K562 (cell line): Measurements from ENCODE around the gene DCAF12. TPM values are rescaled to one million over a fixed set of nuclear protein-coding genes. Genes with fewer than 3 reads are reported as not detected.
A peak's percentile ranks its signal among the peaks of the same experiment; 100 is the strongest.

ENCODE experiments used
- ATAC-seq: fragments of 200-7000 bp; cut with Tn5 transposase; 3 replicates; pipeline ENCODE4 v1.9.1; 2020; ENCODE audit warnings: moderate library complexity
- BruUV-seq: library from RNA; stranded (reverse); fragments of 400-500 nt; replicated peaks from 2 replicates; lab custom pipeline; 2021; lab: Mats Ljungman, UMichigan
- CTCF ChIA-PET: fragments of 300-600 bp; formaldehyde crosslinking; extraction: SDS; loops from one replicate; lab custom pipeline; 2021; ENCODE audit warnings: low intra/inter-chr PET ratio; lab: Yijun Ruan, JAX
- POLR2A ChIA-PET: fragments of 300-600, 350-650 bp; sonication (Branson Sonifier 250); formaldehyde crosslinking; extraction: SDS; loops from one replicate; lab custom pipeline; 2021; ENCODE audit warnings: antibody characterized with exemption, inconsistent platforms; lab: Yijun Ruan, JAX
- DNase-seq, 4 experiments: peaks; one replicate each; pipeline versions ENCODE4 v3.0.0 to v3.0.0-alpha.2; 2011 to 2018; ENCODE audit warnings: low spot score in 3 of 4, mixed read lengths in 3 of 4; ENCODE audit errors: extremely low read depth in 1 of 4
- FAIRE-seq: peaks from 2 replicates; lab custom pipeline; 2011; peaks lifted over from hg19 to GRCh38; lab: Jason Lieb, UNC
- H2AFZ ChIP-seq: 2 replicates; pipeline ENCODE4 v1.6.0; 2011; ENCODE audit warnings: low read depth, low read length, control low read depth, inconsistent platforms
- H3K27ac ChIP-seq: fragments of 200-600 bp; 3 replicates; pipeline ENCODE4 v1.8.0; 2011; ENCODE audit warnings: low read depth, mild to moderate bottlenecking, control low read depth, inconsistent platforms, low read length, moderate library complexity, mixed read lengths; ENCODE audit errors: extremely low read depth
- H3K27me3 ChIP-seq, 2 experiments: fragments of 300-600 bp in 1 of 2; 2 replicates in 1 of 2; 3 replicates in 1 of 2; pipeline versions ENCODE4 v1.6.0 to v1.8.0; 2011; ENCODE audit warnings: inconsistent platforms in 2 of 2, low read length in 2 of 2, mild to moderate bottlenecking in 1 of 2, mixed read lengths in 1 of 2, moderate library complexity in 1 of 2; ENCODE audit not compliant: control insufficient read depth in 2 of 2, insufficient read depth in 2 of 2
- H3K36me3 ChIP-seq: fragments of 300-600 bp; 3 replicates; pipeline ENCODE4 v1.8.0; 2011; ENCODE audit warnings: mild to moderate bottlenecking, low read length, inconsistent platforms; ENCODE audit not compliant: control insufficient read depth, insufficient read depth
- H3K4me1 ChIP-seq, 2 experiments: fragments of 200-600 bp in 1 of 2; replicated peaks in 1 of 2; 2 replicates in 1 of 2; 3 replicates in 1 of 2; pipeline versions ENCODE4 v1.5.1 to v1.8.0; 2011; ENCODE audit warnings: inconsistent platforms in 2 of 2, low read length in 2 of 2, mild to moderate bottlenecking in 1 of 2, mixed read lengths in 1 of 2, moderate library complexity in 1 of 2; ENCODE audit not compliant: control insufficient read depth in 2 of 2, insufficient read depth in 2 of 2
- H3K4me2 ChIP-seq: 2 replicates; pipeline ENCODE4 v1.6.1; 2011; ENCODE audit warnings: low read length, control low read depth, inconsistent platforms, mixed read lengths; ENCODE audit not compliant: insufficient read depth
- H3K4me3 ChIP-seq: fragments of 200-600 bp; sonication (generic), shearing (Covaris generic); 2 replicates; pipeline ENCODE4 v1.5.1; 2016; ENCODE audit warnings: control low read depth, inconsistent platforms
- H3K79me2 ChIP-seq: fragments of 200-600 bp; 3 replicates; pipeline ENCODE4 v1.8.0; 2011; ENCODE audit warnings: low read length, inconsistent platforms; ENCODE audit not compliant: control insufficient read depth, insufficient read depth
- H3K9ac ChIP-seq, 2 experiments: 2 replicates each; pipeline versions ENCODE4 v1.6.0 to v1.6.1; 2011; ENCODE audit warnings: low read depth in 2 of 2, low read length in 2 of 2, control low read depth in 1 of 2, inconsistent platforms in 1 of 2, mild to moderate bottlenecking in 1 of 2, mixed read lengths in 1 of 2; ENCODE audit not compliant: insufficient read depth in 1 of 2
- H3K9me1 ChIP-seq: one replicate; pipeline ENCODE4 v1.6.0; 2011; ENCODE audit warnings: inconsistent platforms, mild to moderate bottlenecking, low read length, moderate library complexity; ENCODE audit not compliant: control insufficient read depth, insufficient read depth
- H3K9me3 ChIP-seq: replicated peaks from 2 replicates; pipeline ENCODE4 v1.5.1; 2011; ENCODE audit warnings: low read depth, low read length, inconsistent platforms; ENCODE audit not compliant: control insufficient read depth, insufficient read depth
- H4K20me1 ChIP-seq: replicated peaks from 2 replicates; pipeline ENCODE4 v1.6.1; 2011; ENCODE audit warnings: low read length, inconsistent platforms, mixed read lengths; ENCODE audit not compliant: control insufficient read depth, insufficient read depth
- AFF4 ChIP-seq: sonication (generic); formaldehyde crosslinking; IDR thresholded peaks from 2 replicates; pipeline ENCODE4 v1.8.0; 2023; ENCODE audit warnings: mild to moderate bottlenecking, missing genetic modification reagents
- CHD2 ChIP-seq: IDR thresholded peaks from 2 replicates; pipeline ENCODE4 v1.6.1; 2011; ENCODE audit warnings: low read depth, low read length
- EZH2 ChIP-seq: IDR thresholded peaks from 2 replicates; pipeline ENCODE4 v1.6.1; 2012; ENCODE audit warnings: low read depth, mild to moderate bottlenecking, inconsistent platforms, low read length, borderline replicate concordance
- JUND ChIP-seq, 2 experiments: IDR thresholded peaks; 2 replicates in 1 of 2; 3 replicates in 1 of 2; pipeline ENCODE4 v1.6.1; 2011; ENCODE audit warnings: borderline replicate concordance in 2 of 2, low read depth in 2 of 2, low read length in 2 of 2, improper control_type of control experiment in 1 of 2, missing biosample characterization in 1 of 2, missing genetic modification characterization in 1 of 2, missing genetic modification reagents in 1 of 2
- KAT7 ChIP-seq: sonication (generic); formaldehyde crosslinking; IDR thresholded peaks from 2 replicates; pipeline ENCODE4 v1.8.0; 2022; ENCODE audit warnings: missing genetic modification reagents, mild to moderate bottlenecking, borderline replicate concordance
- NCOA4 ChIP-seq: fragments of 450-650 bp; IDR thresholded peaks from 2 replicates; pipeline ENCODE4 v1.6.1; 2018; ENCODE audit warnings: mild to moderate bottlenecking; ENCODE audit not compliant: partially characterized antibody
- NFATC3 ChIP-seq: fragments of 450-650 bp; IDR thresholded peaks from 2 replicates; pipeline ENCODE4 v1.6.1; 2017; ENCODE audit warnings: mild to moderate bottlenecking
- PML ChIP-seq: IDR thresholded peaks from 2 replicates; pipeline ENCODE4 v1.6.1; 2012; ENCODE audit warnings: low read length, inconsistent platforms
- RERE ChIP-seq: sonication (generic); formaldehyde crosslinking; IDR thresholded peaks from 2 replicates; pipeline ENCODE4 v1.8.0; 2023; ENCODE audit warnings: missing genetic modification reagents, mild to moderate bottlenecking, borderline replicate concordance
- ZFX ChIP-seq: sonication (generic); formaldehyde crosslinking; IDR thresholded peaks from 2 replicates; pipeline ENCODE4 v1.8.0; 2022; ENCODE audit warnings: mild to moderate bottlenecking, missing genetic modification reagents, moderate library complexity
- ZNF780A ChIP-seq: fragments of 250-450 bp; sonication (Bioruptor Pico); IDR thresholded peaks from 2 replicates; pipeline ENCODE4 v1.5.0; 2021; ENCODE audit warnings: mild to moderate bottlenecking
- WGBS: fragments of 100-300 bp; shearing (Covaris generic); methylation state at CpG from one replicate; pipeline ENCODE4 v1.1.6; 2016; ENCODE audit warnings: low coverage, mixed read lengths; ENCODE audit not compliant: insufficient coverage; ENCODE audit errors: missing lambda C conversion rate; 5-methylcytosine and 5-hydroxymethylcytosine counted together
- in situ Hi-C: fragments of 300-500 bp; cut with MboI; formaldehyde crosslinking; loops from 4 replicates; pipeline ENCODE4 v1.15.0; 2018; ENCODE audit warnings: inconsistent platforms, mixed read lengths
- intact Hi-C: fragments of 100-400 bp; cut with micrococcal nuclease; formaldehyde crosslinking; loops from 2 replicates; pipeline ENCODE4 v1.14.2; 2022
- polyA plus RNA-seq, 8 experiments: library from polyadenylated mRNA; depleted of rRNA in 4 of 8; stranded (reverse) in 5 of 8; unstranded in 3 of 8; fragments of >200 nt; fragmentation: Nextera tagmentation in 2 of 8; fragmentation: Illumina TruSeq in 1 of 8; extraction: Ambion mirVana in 2 of 8; extraction: Trizol in 1 of 8; gene quantifications; 2 replicates each; pipeline versions ENCODE4 v1.2.1 to v1.2.3, GENCODE V29; 2011 to 2014; ENCODE audit warnings: inconsistent platforms in 1 of 8, missing spikeins in 1 of 8
- total RNA-seq, 7 experiments: library from RNA; depleted of rRNA in 6 of 7; stranded (reverse); fragments of >200 nt in 6 of 7; fragmentation: Illumina TruSeq in 2 of 7; extraction: Trizol in 2 of 7; gene quantifications; 2 replicates each; pipeline versions ENCODE4 v1.2.1 to v1.2.3, GENCODE V29; 2011 to 2021; ENCODE audit warnings: low replicate concordance in 1 of 7

Gene DCAF12
- total and polyA plus RNA-seq, 9 of the 15 experiments (the other 6 are each of a cell fraction or from before 2014, with no cell fraction given), result 10.9 to 59.6 (median 30.8) TPM

GRCh38 chr9:34047864-34048726, 78.4 kb downstream of the DCAF12 start:
- Histone ChIP-seq H3K4me3 (peak overlapping the region; percentile 72), H3K27ac (peak overlapping the region; percentile 98), H3K27me3 (no peaks in the 10 kb centered on the region), H3K4me1 (peaks cover 5 to 15% of the 10 kb centered on the region in 2 experiments; a peak in 4 of 5 replicates), H2AFZ (peak overlapping the region; percentile 100), H3K4me2 (peak overlapping the region; percentile 90), H3K9me1 (no peaks in the 10 kb centered on the region), H3K36me3 (peaks cover 16% of the 10 kb centered on the region; the same call in 1 of the 3 replicates), H3K9ac (peak overlapping the region; percentile 88 to 99), H4K20me1 (no peaks in the 10 kb centered on the region), H3K9me3 (no peaks in the 10 kb centered on the region), H3K79me2 (peaks cover 55% of the 10 kb centered on the region)
- peak; percentile 76 for ATAC-seq
- BruUV-seq, result no TSS peak
- WGBS, result 0% methylated on average over 12 of the region's 29 CpGs
- no peak for FAIRE-seq
- intact Hi-C loops (no loop called here), in situ Hi-C loops (no loop called here)
- ChIA-PET CTCF (no interaction called here), POLR2A (interaction anchor here (0.6 to 3.0 kb wide), 13 partner anchors 9 to 486 kb away, joined by 3 to 12 read pairs (median 4); partner anchors contain the start of genes MYORG and UBAP1)
- peak; percentile 70 to 84 (median 76) for DNase-seq
- TF ChIP-seq RERE (CRISPR knock-in tag) (no peak), AFF4 (CRISPR knock-in tag) (0 out of 2 replicates have a peak, but pooled peaks have one; percentile 27), CHD2 (no peak), ZNF780A (CRISPR knock-in tag) (no peak), NFATC3 (no peak), EZH2 (no peak), KAT7 (CRISPR knock-in tag) (0 out of 2 replicates have a peak, but pooled peaks have one; percentile 14), PML (no peak), JUND (IDR thresholded peaks at IDR 0.05; ENCODE audit: borderline replicate concordance, low read depth, low read length) (no peak), JUND (tag; IDR thresholded peaks at IDR 0.05; ENCODE audit: borderline replicate concordance, low read depth, low read length) (no peak), ZFX (CRISPR knock-in tag) (no peak), NCOA4 (no peak)
